HG02678 (cell line): Measurements from ENCODE around the gene SCN11A.

Experiments used
- ATAC-seq: cut with Tn5 transposase; IDR thresholded peaks from one replicate; pipeline ENCODE4 v1.9.1; 2021; ENCODE audit warnings: mild to moderate bottlenecking, moderate library complexity; ENCODE audit not compliant: unreplicated experiment

The SCN11A gene

DNA sequence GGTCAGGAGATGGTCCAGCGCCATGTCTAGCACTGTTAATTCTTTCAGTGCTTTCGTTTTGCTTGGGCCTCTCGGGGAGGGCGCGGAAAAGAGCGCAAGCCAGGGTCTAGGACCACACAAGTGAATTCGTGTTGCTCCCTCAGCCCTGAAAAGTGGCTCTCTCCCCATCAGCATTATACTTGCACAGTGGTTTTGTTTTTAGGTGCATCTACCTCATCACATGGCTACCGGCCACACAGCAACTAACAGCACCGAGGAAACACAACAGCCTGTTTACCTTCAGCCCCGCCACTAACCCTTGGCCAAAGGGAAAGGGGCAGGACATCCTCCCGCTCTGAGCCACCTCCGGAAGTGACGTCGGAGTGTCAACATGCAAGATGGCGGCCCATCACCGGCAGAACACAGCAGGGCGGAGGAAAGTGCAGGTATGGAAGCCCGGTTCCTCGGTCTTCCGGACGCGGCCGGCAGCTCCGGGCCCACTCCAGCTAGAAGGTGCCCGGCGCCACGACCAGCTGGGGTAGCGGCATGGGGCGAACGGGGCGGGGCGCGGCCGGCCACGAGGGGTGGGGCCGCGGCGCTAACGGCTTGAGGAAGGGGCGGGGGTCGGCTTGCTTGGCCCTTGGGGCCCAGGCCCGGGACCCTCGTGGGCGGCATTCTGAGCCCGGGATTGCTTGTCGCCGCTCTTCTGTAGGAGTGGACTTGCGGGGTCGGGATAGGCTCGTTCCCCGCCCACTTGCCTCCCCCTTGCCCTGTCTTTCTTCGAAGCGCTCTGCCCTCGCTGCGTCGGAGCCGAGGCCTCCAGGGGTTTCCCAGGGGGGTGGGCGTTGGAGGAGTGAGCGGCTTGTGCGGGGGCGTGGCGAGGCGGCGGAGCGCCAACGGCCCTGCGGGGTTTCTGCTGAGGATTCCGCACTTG, at the start of gene SCN11A, which contains the start of gene WDR48:
SCN11A (minus strand) TSS at position 296 of the 913 bp plus-strand sequence. CDS start 101,582 bp downstream, outside the sequence.
WDR48 (plus strand) TSS at position 368 of the 913 bp plus-strand sequence; CDS start at position 378, 10 bp downstream.
- ATAC-seq = peak; percentile 100

DNA sequence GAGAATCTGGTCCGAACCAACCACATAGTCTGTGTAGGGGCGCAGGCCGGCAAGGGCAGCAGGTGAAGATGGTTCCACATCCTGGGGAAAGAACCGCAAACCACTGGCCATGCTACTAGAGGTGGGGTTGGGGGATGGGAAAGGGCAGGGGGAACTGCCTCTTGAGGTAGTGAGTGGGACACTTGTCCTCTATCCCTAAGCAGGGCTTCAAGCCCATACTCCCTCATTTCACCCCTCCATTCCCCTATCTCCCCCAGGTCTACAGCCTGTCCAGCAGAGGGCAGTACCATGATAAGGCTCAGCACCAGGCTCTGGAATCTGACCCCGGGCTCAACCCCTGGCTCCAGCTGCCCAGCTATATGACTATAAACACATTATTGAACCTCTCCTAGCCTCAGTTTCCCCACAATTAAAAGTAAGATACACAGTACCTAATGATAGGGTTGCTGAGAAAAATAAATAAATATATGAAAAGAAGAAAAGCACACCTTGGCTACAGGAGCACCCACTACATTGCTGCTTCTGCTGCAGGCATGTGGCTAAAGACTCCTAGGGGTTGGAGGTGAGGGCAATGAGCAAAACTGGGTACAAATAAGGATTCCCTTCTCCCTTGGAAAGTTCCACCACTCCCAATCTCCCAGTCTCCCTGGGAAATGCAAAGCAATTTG, 49.4 kb upstream of the SCN11A start:
- no peak for ATAC-seq

DNA sequence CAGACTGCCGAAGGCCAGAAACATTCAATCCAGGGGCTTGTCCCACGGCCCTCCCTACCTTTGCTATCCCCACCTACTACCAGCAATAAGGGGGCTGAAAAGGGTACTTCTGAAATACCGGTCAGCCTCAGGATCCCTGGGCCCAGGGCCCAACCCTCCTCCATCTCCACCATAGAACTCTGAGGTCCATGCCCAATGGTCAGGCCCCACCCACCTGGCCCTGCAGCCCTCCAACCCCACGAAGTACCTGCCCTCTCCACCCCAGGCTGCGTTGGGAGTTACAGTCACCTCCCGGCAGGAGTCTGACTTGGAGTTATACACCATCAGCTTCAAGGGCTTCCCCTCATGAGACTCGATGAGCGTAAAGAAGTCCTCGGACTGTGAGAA, 48.7 kb upstream of the SCN11A start:
- ATAC-seq = no peak

DNA sequence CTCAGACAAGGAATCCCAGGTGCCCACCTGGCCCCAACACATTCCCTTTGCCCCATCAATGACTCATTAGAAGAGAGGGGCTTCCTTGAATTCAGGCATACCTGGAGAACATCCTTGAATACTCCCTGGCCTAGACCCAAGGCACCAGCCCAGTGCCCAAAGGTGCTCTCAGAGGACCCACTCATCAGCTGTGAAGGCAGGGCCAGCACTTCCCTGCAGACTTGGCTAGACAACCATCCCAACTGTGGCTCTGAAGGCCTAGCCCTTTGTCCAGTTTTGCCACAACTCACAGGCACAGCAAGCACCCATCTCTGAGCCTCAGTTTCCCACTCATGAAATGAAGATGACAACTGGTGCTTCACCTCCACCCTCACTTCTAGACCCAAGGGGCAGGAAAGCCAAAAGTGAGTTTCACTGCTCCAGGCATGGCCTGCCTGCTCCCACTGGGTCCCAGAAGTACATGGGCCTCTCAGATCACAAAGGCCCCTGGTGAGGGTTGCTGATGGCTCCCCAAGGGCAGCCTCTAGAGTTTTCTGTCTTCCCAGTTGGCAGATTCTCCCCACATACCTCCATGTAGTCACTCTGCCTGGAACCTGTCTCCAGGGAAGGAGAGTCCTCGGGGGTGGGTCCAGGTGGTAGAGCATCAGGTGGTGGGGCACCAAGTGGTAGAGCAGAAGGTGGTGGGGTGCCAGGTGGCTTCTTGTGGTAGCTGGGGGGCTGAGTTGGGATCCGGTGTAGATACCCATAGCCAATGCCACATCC, 48.2 kb upstream of the SCN11A start:
- ATAC-seq = no peak

DNA sequence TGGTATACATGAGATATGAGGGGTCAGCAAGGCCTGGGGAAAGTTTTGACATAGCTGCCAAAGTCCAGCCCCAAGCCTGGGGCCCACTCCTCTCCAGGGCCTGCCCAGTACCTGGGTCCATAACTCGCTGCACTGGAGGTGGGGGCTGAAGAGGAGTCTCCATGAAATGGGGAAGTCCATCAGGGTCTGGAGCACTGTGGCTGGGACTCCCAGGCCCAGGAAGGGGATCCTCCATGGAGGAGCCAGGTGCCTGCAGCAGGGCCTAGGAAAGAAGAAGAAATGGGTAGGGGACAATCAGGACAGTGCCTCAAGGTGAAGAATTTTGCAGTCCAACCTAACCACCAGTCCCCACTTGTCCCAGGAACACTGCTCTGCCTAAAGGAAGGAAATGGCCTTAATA, 47.5 kb upstream of the SCN11A start:
- no peak for ATAC-seq

GRCh38 chr3:39098473-39099000, 46.8 kb upstream of the SCN11A start:
- ATAC-seq = no peak

DNA sequence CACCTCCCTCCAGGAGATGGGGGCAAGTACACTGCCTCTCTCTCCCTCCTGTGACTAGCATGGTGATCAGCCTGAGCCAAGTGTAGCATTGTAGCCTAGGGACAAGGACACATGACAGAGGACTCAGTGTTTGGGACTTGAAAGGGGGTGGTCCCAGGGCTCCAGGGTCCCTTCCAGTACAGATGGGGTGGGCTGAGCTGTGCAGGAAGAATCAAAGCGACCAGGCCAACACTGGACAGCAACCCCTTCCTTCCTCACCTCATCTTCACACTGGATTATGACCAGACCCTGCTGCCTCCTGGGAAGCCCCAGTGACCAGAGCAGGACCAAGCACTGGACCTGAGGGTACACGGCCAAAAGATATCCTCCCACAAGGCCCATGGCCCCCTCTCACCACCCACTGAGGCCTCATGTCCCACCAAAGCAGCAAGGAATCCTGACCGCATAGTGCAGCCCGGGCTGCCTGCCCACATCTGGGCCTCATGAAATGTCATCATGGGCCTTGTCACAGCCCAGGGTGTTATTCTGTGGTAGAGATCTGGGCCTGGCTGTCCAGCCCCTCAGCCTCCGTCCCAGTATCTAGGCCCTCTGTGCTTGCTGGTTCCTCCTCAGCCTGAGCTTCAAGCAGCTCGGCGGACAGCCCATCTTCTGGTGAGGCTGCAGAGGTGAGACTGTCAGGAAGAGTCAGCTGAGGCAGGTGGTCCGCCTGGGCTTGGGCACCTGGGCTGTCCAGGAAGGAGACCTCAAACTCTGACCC, 46.1 kb upstream of the SCN11A start:
- no peak for ATAC-seq

GRCh38 chr3:39096775-39097174, 45.0 kb upstream of the SCN11A start:
- no peak for ATAC-seq

DNA sequence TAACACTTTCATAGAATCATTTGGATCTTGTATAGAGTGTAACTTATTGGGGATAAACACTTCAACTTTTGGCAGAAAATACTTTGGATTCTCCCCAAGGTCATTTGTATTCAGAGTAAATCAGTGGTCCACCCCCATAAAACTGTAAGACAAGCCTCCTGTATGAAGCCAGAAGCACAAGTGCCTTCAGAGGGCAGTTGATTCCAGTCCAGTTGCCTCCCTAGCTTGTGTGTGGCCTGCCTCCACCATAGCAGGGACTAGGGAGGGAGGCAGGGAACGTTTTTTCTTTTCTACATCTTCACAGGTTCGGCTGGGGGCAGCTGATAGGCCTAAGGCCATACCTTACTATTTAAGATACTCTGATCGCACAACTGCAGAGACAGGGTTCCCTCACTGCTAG, 44.0 kb upstream of the SCN11A start:
- ATAC-seq = no peak

- no peak for ATAC-seq
Observed at GRCh38 chr3:39094851-39095677, 43.3 kb upstream of the SCN11A start.

DNA sequence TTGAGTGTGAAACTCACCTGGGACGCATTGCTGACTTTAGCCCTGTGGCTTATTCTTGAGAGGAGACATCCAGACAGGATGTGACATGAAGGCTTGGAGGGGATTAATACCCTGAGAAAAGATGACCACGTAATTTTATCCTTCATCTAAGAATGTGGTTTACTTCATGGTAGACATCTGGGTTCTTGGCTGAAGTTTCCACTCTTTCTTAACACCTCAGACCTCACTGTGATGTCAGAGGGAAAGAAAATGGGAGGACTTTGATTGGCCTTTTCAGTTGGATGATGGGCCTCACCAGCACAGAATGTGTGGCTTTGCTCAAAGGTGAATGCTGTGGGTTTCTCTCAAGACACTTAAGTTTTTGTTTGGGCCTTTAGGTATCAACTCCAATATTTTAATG, 39.2 kb upstream of the SCN11A start:
- no peak for ATAC-seq

- no peak for ATAC-seq
Observed at GRCh38 chr3:39088889-39089288, 37.1 kb upstream of the SCN11A start.

- ATAC-seq = no peak
Observed at GRCh38 chr3:39088456-39088855, 36.7 kb upstream of the SCN11A start.

GRCh38 chr3:39086144-39086543, 34.4 kb upstream of the SCN11A start:
- peak; percentile 84 for ATAC-seq

- ATAC-seq = no peak
Observed at GRCh38 chr3:39082666-39083313, 31.0 kb upstream of the SCN11A start.

- ATAC-seq = no peak
Observed at GRCh38 chr3:39080026-39080425, 28.3 kb upstream of the SCN11A start.

DNA sequence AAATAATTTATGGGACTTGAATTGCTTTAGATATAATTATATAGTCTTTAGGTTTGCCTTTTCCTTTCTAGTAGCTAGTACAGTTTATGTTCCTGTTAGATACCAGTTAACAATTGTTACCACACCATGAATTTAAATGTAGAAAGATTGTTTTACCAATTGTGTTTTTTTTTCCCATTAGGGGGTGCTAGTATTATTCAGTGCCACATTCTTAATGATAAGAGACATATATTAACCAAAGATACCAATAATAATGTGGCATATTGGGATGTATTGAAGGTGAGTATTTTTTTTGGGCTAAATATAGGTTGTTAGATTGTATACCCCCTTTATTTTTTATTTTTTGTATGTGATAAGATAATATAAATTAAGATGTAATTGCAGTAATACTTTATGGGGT, 27.8 kb upstream of the SCN11A start:
- ATAC-seq = no peak

- peak; percentile 61 for ATAC-seq
Observed at GRCh38 chr3:39075910-39076309, 24.2 kb upstream of the SCN11A start.

- no peak for ATAC-seq
Observed at GRCh38 chr3:39068556-39068955, 16.8 kb upstream of the SCN11A start.
